ENCODE data around the gene FSCN2.

Gene FSCN2

DNA sequence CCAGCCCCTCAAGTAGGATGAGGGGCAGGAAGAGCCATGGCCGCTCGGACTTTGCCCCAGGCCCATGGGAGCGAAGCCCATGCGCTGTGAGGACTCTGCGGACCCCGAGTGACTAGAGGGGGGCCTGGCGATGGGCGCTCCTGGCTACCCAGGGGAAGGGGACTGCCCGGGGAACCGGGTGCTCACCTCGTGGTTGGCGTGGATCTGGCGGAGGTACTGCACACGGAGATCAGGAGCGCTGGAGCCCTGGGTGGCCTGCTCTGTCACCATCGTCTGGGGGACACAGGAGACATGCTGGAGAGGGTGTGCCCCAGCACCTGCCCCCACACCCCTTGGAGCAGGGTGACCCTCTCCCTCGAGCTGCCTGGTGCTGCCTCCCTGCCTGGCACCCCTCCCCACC, 12.9 kb downstream of the FSCN2 start:
- Histone ChIP-seq H3K36me3 (replicated peaks; ENCODE audit: insufficient read depth, low read length) (no peaks in the 10 kb centered on the region), H3K4me3 (ENCODE audit: low read length) (no peak overlapping the region), H2AFZ (ENCODE audit: low read length) (no peak overlapping the region), H3K9ac (ENCODE audit: low read length) (no peak overlapping the region), H3K4me1 (ENCODE audit: low read length) (no peaks in the 10 kb centered on the region), H3K27ac (ENCODE audit: low read length) (no peak overlapping the region), H3K27me3 (replicated peaks; ENCODE audit: insufficient read depth, low read length) (no peaks in the 10 kb centered on the region), H4K20me1 (ENCODE audit: insufficient read depth, low read length) (no peaks in the 10 kb centered on the region), H3K9me2 (replicated peaks; ENCODE audit: insufficient read depth, low read length) (no peaks in the 10 kb centered on the region), H3K4me2 (ENCODE audit: low read depth, low read length) (no peak overlapping the region), H3F3A (ENCODE audit: insufficient read depth, low read length) (no peaks in the 10 kb centered on the region), H3K9me3 (replicated peaks; ENCODE audit: insufficient read depth, low read length) (no peaks in the 10 kb centered on the region), H3K79me2 (ENCODE audit: low read length) (no peaks in the 10 kb centered on the region)
- TF ChIP-seq, protein P1, sequence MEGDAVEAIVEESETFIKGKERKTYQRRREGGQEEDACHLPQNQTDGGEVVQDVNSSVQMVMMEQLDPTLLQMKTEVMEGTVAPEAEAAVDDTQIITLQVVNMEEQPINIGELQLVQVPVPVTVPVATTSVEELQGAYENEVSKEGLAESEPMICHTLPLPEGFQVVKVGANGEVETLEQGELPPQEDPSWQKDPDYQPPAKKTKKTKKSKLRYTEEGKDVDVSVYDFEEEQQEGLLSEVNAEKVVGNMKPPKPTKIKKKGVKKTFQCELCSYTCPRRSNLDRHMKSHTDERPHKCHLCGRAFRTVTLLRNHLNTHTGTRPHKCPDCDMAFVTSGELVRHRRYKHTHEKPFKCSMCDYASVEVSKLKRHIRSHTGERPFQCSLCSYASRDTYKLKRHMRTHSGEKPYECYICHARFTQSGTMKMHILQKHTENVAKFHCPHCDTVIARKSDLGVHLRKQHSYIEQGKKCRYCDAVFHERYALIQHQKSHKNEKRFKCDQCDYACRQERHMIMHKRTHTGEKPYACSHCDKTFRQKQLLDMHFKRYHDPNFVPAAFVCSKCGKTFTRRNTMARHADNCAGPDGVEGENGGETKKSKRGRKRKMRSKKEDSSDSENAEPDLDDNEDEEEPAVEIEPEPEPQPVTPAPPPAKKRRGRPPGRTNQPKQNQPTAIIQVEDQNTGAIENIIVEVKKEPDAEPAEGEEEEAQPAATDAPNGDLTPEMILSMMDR (IDR thresholded peaks at IDR 0.05; ENCODE audit: low read length): no peak
- TF ChIP-seq EZH2phosphoT487 (IDR thresholded peaks at IDR 0.05; ENCODE audit: low read length) (no peak), EZH2 (optimal IDR thresholded peaks at IDR 0.05; ENCODE audit: low read depth, low read length) (no peak)
- no peak for DNase-seq

DNA sequence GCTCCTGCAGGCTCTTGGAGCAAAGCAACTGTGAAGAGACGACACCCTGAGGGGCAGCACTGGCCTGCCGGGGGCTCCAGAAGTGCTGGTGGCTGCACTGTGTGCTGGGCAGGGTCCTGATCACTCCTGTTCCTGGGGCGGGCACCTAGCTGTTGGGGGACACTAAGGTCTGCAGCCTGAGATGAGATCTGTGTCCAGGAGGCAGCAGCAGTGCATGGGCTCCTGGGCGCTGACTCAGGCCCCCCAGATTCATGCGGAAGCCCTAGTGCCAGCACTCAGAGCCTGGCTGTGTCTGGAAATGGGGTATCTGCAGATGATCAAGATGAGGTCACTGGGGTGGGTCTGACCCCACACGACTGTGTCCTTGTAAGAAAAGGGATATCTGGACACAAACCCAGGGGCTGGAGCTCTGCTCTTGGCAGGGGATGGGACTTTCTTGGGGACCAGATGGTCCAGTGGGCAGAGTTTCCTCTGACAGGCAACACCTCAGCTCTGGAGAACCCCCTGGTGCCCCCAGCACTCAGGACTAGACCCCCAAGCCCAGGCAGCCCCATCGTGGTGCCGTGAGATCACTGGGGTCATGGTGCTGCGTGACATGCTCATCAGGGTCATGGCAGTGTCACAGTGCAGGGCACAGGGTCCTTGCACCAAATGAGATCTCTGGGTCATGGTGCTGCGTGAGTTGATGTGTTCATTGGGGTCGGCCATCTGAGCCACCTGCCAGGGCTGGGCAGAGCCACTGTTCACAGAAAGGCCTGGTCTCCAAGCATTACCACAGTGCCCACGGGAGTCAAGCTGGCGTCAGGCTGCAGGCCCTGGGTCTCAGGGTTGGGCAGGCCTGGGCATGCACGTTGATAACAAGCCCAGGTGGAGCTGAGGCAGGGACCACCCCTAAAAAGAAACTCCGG, 14.5 kb downstream of the FSCN2 start:
- no peaks in the 10 kb centered on the region for H4K20me1 ChIP-seq (ENCODE audit: insufficient read depth, low read length)
- H3K36me3 ChIP-seq (replicated peaks; ENCODE audit: insufficient read depth, low read length): no peaks in the 10 kb centered on the region
- TF ChIP-seq EZH2phosphoT487 (IDR thresholded peaks at IDR 0.05; ENCODE audit: low read length): no peak
- TF ChIP-seq EZH2 (optimal IDR thresholded peaks at IDR 0.05; ENCODE audit: low read depth, low read length): no peak
- TF ChIP-seq, protein P1 (IDR thresholded peaks at IDR 0.05; ENCODE audit: low read length): no peak

DNA sequence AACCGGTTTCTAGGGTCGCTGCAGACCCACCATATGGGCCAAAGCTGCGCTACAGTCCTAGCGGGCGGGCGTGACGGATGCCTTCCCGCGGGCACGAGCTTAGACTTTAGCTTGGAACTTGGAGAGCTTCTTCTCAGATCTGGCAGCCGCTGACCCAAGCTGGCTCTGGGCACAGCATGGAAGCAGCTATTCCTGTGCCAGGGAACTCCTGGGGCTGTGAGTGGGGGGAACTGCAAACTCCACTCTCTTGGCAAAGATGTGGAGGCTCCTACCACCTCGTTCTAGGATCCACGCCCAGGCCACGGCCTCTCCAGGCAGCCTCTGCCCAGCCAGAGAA, 15.1 kb downstream of the FSCN2 start:
- no peak overlapping the region for H3K27ac ChIP-seq (ENCODE audit: low read length)
- H3K4me2 ChIP-seq (ENCODE audit: low read depth, low read length): no peak overlapping the region
- H3K9me3 ChIP-seq (replicated peaks; ENCODE audit: insufficient read depth, low read length): no peaks in the 10 kb centered on the region
- H3K4me3 ChIP-seq (ENCODE audit: low read length): no peak overlapping the region
- no peak overlapping the region for H3K9ac ChIP-seq (ENCODE audit: low read length)
- H4K20me1 ChIP-seq (ENCODE audit: insufficient read depth, low read length): no peaks in the 10 kb centered on the region
- H3F3A ChIP-seq (ENCODE audit: insufficient read depth, low read length): no peaks in the 10 kb centered on the region
- no peaks in the 10 kb centered on the region for H3K79me2 ChIP-seq (ENCODE audit: low read length)
- H3K27me3 ChIP-seq (replicated peaks; ENCODE audit: insufficient read depth, low read length): no peaks in the 10 kb centered on the region
- no peaks in the 10 kb centered on the region for H3K4me1 ChIP-seq (ENCODE audit: low read length)
- H2AFZ ChIP-seq (ENCODE audit: low read length): no peak overlapping the region
- H3K9me2 ChIP-seq (replicated peaks; ENCODE audit: insufficient read depth, low read length): no peaks in the 10 kb centered on the region
- H3K36me3 ChIP-seq (replicated peaks; ENCODE audit: insufficient read depth, low read length): no peaks in the 10 kb centered on the region
- DNase-seq: no peak
- TF ChIP-seq EZH2phosphoT487 (IDR thresholded peaks at IDR 0.05; ENCODE audit: low read length) (no peak), EZH2 (optimal IDR thresholded peaks at IDR 0.05; ENCODE audit: low read depth, low read length) (no peak)
- TF ChIP-seq, protein P1 (IDR thresholded peaks at IDR 0.05; ENCODE audit: low read length): no peak

More for the DNA sequence above, 14.5 kb downstream of the FSCN2 start:
- Histone ChIP-seq H3K4me1 (ENCODE audit: low read length) (no peaks in the 10 kb centered on the region), H3F3A (ENCODE audit: insufficient read depth, low read length) (no peaks in the 10 kb centered on the region), H3K4me2 (ENCODE audit: low read depth, low read length) (no peak overlapping the region), H3K9me3 (replicated peaks; ENCODE audit: insufficient read depth, low read length) (no peaks in the 10 kb centered on the region), H2AFZ (ENCODE audit: low read length) (no peak overlapping the region), H3K27me3 (replicated peaks; ENCODE audit: insufficient read depth, low read length) (no peaks in the 10 kb centered on the region), H3K9me2 (replicated peaks; ENCODE audit: insufficient read depth, low read length) (no peaks in the 10 kb centered on the region), H3K4me3 (ENCODE audit: low read length) (no peak overlapping the region), H3K9ac (ENCODE audit: low read length) (no peak overlapping the region), H3K79me2 (ENCODE audit: low read length) (no peaks in the 10 kb centered on the region), H3K27ac (ENCODE audit: low read length) (no peak overlapping the region)
- no peak for DNase-seq

Measured in MM.1S (cell line).